Urothelium cell line (cell line): ENCODE measurements around the gene SYNGAP1.

Experiments
- DNase-seq: peaks from one replicate; pipeline ENCODE4 v3.0.0; 2011; ENCODE audit warnings: low spot score, mixed read lengths
- FAIRE-seq: peaks from 2 replicates; lab custom pipeline; 2011; peaks lifted over from hg19 to GRCh38; lab: Jason Lieb, UNC

The SYNGAP1 gene

GRCh38 chr6:33420491-33421343, 852 bp downstream of the SYNGAP1 start:
- DNase-seq (no peak), FAIRE-seq (no peak)

DNA sequence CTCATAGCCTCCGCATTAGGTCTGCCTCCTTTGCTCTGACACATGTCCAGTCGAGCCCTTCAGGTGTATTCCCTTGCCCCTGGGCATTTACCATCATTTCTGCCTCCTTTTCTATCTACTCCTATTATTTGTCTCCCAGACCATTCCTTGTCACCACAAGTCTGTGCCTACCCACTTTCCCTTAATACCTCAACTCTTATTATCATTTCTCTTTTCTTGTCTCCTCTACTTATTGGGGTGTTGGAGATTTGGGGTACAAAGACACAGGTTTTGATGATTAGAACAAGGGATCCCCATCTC, 1.4 kb downstream of the SYNGAP1 start:
- no peak for DNase-seq
- no peak for FAIRE-seq

DNA sequence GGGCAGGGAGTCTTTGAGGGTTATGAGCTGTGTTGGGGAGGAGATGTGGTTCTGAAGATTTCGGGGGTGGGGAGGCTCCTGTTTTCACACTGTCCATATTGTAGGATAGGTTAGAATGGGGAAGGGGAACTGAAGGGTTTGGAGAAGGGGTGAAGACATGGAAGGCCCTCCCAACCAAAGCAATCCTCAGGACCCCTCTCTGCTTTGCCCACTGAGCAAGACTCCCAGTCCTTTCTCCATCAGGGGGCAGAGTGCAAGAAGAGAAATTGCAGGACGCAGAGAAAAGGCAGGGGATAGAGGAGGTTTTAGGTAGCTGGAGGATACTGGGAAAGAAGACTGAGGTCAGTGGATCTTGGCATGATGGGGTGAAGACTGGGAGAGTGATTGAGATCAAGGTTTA, 3.9 kb downstream of the SYNGAP1 start:
- no peak for DNase-seq

DNA sequence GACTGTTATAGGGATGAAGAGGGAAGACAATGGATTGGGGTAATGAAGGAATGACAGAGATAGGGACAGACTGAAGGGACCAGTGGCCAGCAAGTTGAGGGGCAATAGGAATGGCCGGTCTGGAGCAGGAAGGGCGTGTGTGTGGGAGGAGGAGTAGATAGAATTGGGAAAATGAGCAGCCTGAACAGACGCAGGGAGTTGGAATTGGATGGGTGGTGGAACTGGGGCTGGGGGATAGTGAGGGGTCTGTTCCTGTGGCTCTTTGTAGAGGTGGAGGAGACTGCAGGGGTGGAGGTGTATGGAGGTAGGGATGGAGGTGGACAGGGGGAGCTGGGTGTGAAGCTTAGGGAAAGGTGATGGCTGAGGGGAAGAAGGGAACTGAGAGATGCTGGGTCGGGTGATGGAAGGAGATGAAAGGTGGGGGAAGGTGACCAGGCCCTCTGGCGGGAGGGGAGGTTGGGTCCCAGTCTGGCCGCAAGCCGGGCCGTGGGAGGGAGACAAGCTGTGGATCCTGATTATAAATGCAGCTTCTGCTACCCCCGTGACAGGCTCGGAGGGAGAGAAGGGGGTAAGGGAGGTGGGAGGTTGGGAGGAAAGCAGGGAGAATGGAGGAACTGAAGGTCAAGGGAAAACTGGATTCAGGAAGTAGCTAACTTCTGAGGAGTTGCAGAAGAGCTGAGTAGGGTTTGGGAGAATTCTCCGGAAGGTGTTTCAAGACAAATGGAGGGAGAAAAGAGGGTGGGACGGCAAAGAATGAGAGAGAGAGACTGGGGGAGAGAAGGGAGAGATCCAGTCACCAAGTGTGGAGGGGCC, 5.2 kb downstream of the SYNGAP1 start:
- FAIRE-seq = no peak
- DNase-seq = no peak

More for the DNA sequence above, 3.9 kb downstream of the SYNGAP1 start:
- FAIRE-seq = no peak

DNA sequence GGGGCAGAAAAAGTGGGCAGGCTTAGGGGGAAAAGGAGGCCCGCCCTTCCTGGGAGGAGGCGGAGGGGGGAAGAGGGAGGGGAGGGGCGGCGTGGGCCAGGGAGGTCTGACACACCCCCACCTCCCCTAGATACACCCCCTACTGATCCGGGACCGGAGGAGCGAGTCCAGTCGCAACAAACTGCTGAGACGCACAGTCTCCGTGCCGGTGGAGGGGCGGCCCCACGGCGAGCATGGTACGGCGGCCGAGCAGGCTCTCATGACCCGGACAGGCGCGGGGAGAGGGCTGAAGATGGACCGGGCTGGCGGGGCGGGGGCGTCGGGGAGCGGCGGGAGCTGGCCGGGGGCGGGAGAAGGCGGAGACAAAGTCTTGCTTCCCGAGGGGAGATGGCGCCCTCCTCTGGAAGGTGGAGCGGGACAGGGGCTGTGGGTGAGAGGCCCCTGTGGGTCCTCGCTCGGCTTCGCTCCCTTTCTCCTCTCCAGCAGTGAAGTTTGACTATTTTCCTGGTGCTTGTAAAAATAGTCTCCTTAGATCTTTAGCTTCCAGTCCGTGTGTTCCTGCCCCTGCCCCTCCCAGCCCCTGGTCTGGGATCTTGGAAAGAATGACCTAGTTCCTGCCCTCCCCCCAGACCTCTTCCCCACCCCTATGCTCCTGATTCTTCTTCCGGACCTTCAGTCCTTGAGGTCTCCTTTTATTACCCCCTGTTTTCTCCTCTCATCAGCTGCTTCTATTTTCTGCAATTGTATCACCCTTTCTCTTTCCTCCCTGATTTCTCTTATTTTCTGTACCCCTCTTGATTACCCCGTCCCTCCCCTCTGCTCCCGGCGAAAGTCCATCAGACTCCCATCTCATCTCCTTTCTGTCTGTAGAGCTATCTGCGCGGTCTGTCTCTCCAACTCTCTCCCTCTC, 6.1 kb downstream of the SYNGAP1 start:
- DNase-seq (peak; percentile 88), FAIRE-seq (peak; percentile 20)

DNA sequence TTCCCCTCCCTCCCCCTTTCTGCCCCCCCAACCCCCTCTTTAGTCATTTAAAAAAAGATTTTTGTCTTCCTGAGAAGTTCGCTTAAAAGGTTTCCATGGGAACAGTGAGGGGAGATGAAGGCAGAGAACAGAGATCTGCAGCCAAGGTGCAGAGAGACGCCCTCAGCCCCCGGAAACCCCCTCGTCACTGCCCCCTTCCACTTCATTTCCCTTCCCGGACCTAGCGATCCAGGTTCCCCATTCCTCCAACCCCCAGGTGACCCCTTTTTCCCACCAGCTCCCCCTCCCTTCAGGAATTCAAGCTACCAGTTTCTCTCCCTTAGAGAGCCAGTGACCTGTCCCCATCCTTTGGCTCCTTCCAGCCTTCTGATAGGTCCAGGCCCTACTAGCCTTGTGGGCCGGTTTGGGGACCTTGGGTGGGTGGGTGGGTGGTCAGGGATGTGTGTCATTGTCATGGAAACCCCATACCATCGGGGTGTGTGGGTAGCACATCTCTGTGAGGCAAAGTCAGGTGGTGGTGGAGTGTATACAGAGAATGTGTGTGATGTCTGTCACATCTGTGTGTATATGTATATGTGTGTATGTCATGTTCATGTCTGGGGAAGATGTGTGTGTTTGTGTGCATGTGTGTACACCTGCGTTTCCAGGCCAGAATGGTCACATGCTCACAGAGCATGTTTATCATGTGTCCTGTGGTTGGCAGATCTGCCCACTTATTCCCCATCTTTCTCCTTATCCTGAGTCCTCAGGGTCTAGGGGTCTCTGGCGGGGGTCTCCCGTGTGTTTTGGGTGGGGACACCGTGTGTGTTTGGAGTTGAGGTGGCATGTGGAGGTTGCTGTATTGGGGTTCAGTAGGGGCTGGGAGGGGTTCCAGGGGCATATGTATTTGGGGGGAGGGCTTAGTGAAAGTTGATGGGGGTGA, 7.0 kb downstream of the SYNGAP1 start:
- FAIRE-seq = no peak
- DNase-seq = no peak

GRCh38 chr6:33427585-33428223, 7.8 kb downstream of the SYNGAP1 start:
- DNase-seq (peak; percentile 55), FAIRE-seq (no peak)

DNA sequence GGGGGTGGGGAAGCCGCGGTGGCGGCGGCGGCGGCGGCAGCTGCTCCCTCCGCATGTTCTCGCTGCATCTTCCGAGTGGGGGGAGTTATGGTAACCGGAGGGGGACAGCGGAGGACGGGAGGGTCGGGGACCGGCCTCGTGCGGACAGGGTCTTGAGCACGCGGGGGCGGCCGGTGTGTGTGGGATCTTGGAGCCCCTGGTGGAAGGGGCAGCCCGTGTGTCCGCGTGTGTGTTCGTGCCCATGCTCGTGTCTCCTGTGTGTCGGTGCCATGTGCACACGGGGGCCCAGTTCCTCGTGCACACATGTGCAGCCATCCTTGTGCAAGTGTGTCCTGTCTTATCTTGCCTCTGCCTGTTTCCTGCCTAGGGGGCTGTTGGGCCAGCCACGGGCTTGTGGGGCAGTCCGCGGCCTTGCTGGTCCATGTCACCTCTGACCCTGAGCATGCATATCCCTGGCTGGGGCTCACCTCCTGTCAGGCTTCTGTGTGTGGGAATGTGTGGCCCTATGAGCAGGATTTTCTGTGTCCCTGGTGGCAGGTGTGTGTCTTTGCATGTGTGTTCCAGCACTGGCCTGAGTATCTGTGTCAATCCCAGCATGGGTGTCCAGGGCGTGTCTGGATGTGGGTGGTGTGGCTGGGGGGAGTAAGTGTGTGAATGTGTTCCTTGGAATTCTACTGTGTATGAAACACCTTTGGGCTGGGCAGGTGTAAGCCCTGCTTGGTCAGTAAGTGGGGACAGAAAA, 8.5 kb downstream of the SYNGAP1 start:
- FAIRE-seq (no peak), DNase-seq (peak; percentile 52)

- FAIRE-seq (no peak), DNase-seq (no peak)
Observed at GRCh38 chr6:33428966-33429749, 9.3 kb downstream of the SYNGAP1 start.

DNA sequence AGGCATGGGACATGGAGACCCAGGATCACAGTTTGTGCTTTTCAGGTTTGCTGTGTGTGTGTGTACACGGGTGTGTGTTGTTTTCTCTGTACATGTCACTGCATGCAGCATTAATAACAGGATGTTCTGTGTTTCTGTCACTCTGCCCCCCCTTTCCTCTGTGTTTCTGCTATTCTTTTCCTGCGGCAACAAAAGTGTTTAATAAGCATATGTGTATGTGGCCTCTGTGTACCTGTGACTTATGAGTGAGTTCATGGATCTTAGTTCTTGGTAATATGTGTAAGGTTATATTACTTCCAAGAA, 9.8 kb downstream of the SYNGAP1 start:
- FAIRE-seq = no peak
- no peak for DNase-seq

DNA sequence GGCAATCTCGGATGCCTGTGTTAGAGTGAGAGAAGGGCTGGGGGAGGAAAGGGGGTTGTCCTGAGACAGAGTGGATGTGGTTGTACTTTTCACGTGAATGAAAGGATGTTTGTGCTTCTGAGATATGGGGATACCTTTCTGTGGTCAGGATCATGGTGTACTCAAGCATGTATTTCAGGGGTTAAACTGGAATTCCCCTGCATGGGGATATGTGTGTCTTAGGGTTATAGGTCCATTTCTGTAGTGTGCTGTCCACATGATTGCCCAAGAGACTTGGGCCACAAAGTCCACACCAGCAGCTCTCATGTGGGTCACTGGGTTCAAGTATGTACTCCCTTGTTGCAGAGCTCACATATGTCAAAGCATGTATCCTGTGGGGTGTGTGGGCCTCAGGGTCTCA, 10.5 kb downstream of the SYNGAP1 start:
- DNase-seq (no peak), FAIRE-seq (no peak)

DNA sequence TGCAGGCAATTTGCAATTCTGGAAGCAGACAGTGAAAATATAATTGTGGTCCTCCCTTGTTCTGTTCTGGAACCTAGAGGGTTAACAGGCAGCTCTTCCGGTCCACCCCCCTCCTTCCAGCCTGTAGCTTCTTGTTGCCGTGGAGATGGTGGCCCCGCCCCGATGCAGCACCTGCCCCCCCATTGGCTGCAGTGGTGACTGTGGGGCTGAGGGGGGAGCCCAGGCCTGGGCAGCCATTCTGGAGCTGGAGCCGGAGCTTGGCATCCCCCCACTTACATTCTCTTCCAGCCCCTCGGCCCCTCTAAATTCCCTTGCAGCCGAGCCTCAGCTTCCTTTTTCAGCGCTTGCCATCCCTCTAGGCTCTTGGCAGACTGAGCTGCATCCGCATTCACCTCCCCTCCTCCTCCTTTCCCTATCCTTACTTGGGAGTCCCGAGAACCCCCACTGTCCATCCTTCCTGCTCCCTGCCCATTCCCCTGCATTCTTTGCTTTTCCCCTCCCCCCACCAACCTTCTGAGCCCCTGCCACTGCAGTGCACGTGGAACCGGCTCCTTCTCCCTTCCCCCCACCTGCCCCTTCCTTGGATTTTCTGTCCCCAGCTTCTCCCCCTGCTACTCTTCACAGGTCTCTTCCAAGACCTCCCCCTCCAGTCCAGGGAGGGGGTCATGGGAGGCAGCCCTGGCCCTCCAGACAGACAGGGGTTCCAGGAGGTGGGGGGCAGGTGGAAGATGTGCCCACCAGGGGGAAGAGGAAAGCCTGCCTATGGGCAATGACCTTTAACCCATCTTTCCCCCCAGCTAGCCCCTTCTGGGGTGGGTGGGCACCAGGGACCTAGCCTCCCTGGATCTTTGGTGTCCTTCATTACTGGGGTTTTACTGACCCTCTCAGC, 11.4 kb downstream of the SYNGAP1 start:
- FAIRE-seq (no peak), DNase-seq (peak; percentile 87)

GRCh38 chr6:33431880-33432541, 12.1 kb downstream of the SYNGAP1 start:
- FAIRE-seq (no peak), DNase-seq (no peak)

GRCh38 chr6:33432546-33432945, 12.7 kb downstream of the SYNGAP1 start:
- FAIRE-seq (no peak), DNase-seq (no peak)

GRCh38 chr6:33433001-33433543, 13.2 kb downstream of the SYNGAP1 start:
- FAIRE-seq (no peak), DNase-seq (no peak)

- peak; percentile 57 for DNase-seq
- no peak for FAIRE-seq
Observed at GRCh38 chr6:33433544-33434191, 13.8 kb downstream of the SYNGAP1 start.
